NB4 (cell line): ENCODE measurements around the gene METTL26.

ENCODE experiments used
- CTCF ChIP-seq: IDR thresholded peaks from one replicate; pipeline ENCODE4 v1.5.1; 2012; ENCODE audit warnings: low read depth, low read length
- MAX ChIP-seq: IDR thresholded peaks from 2 replicates; pipeline ENCODE4 v1.6.1; 2011; ENCODE audit warnings: low read depth, low read length
- MYC ChIP-seq: IDR thresholded peaks from 2 replicates; pipeline ENCODE4 v1.6.1; 2011; ENCODE audit warnings: low read depth, low read length
- POLR2A ChIP-seq: IDR thresholded peaks from 2 replicates; pipeline ENCODE4 v1.6.1; 2011; ENCODE audit warnings: mild to moderate bottlenecking; ENCODE audit not compliant: insufficient read length; ENCODE audit errors: extremely low read depth

- TF ChIP-seq CTCF (no peak), POLR2A (no peak), MYC (no peak), MAX (no peak)
Measured at GRCh38 chr16:676565-676902, 40.4 kb upstream of the METTL26 start.
